Stimulated activated naive CD8-positive, alpha-beta T cell treated with anti-CD3 and anti-CD28 coated beads, Interleukin-15, Interleukin-2, amounts not matched to agents 100 ng/mL and 50 ng/mL, for 24 hours (primary cell): ENCODE results near the gene PERM1.
"Not testable (repeated sequence)": the region's sequence is repeated elsewhere in the genome, so short reads cannot be mapped to it uniquely, and the experiment has no call there.

Source experiments
- H3K27ac Mint-ChIP-seq: one replicate; pipeline ENCODE4 v1.8.0; 2021; ENCODE audit warnings: mild to moderate bottlenecking, mixed read lengths
- H3K27me3 Mint-ChIP-seq: one replicate; pipeline ENCODE4 v1.8.0; 2021; ENCODE audit warnings: mixed read lengths
- H3K36me3 Mint-ChIP-seq: one replicate; pipeline ENCODE4 v1.8.0; 2021; ENCODE audit warnings: low read depth, mixed read lengths
- H3K4me1 Mint-ChIP-seq: one replicate; pipeline ENCODE4 v1.8.0; 2021; ENCODE audit warnings: low read depth, mixed read lengths
- H3K4me3 Mint-ChIP-seq: one replicate; pipeline ENCODE4 v1.8.0; 2021; ENCODE audit warnings: mild to moderate bottlenecking, mixed read lengths
- H3K9me3 Mint-ChIP-seq: one replicate; pipeline ENCODE4 v1.8.0; 2021; ENCODE audit warnings: mixed read lengths

PERM1 gene

DNA sequence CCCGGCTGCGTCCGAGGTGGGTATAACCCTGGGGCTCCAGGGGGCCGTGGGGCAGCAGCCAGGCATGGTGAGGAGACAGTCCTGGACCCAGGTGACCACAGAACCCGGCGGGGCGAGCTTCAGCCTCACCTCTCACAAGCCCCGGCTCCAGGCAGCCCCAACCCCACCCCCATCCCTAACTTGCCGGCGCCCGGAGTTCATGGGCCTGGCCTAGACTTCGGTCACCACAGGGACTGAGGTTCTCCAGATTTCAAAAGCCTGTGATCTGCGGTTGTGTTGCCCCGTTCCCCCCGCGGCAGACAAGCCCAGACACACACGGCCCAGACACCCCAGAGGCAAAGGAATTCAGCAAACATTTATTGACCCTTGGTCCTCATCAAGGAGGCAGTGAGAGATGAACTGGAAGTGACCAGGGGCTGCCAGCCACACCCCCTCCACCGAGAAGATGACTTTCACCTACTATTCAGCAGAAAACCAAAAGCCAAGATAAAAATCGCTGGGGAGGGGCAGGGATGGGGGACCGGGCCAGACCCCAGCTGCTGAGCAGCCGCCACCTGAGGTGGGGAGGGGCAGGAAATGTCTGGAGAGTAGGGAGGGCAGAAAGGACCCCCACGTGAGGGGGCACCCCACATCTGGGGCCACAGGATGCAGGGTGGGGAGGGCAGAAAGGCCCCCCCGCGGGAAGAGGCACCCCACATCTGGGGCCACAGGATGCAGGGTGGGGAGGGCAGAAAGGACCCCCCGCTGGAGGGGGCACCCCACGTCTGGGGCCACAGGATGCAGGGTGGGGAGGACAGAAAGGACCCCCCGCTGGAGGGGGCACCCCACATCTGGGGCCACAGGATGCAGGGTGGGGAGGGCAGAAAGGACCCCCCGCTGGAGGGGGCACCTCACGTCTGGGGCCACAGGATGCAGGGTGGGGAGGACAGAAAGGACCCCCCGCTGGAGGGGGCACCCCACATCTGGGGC is 14.1 kb upstream of the PERM1 start:
- H3K4me3 Mint-ChIP-seq = no peak overlapping the region
- peaks cover 21% of the 10 kb centered on the region for H3K4me1 Mint-ChIP-seq
- H3K27ac Mint-ChIP-seq = no peak overlapping the region
- H3K27me3 Mint-ChIP-seq = peaks cover 29% of the 10 kb centered on the region
- H3K36me3 Mint-ChIP-seq = peaks cover 3% of the 10 kb centered on the region
- H3K9me3 Mint-ChIP-seq = peaks cover 5% of the 10 kb centered on the region

GRCh38 chr1:994546-994945 is 12.7 kb upstream of the PERM1 start:
- peaks cover 31% of the 10 kb centered on the region for H3K27me3 Mint-ChIP-seq
- not testable (repeated sequence) for H3K36me3 Mint-ChIP-seq, H3K4me3 Mint-ChIP-seq, H3K27ac Mint-ChIP-seq, H3K9me3 Mint-ChIP-seq
- H3K4me1 Mint-ChIP-seq = peaks cover 17% of the 10 kb centered on the region

DNA sequence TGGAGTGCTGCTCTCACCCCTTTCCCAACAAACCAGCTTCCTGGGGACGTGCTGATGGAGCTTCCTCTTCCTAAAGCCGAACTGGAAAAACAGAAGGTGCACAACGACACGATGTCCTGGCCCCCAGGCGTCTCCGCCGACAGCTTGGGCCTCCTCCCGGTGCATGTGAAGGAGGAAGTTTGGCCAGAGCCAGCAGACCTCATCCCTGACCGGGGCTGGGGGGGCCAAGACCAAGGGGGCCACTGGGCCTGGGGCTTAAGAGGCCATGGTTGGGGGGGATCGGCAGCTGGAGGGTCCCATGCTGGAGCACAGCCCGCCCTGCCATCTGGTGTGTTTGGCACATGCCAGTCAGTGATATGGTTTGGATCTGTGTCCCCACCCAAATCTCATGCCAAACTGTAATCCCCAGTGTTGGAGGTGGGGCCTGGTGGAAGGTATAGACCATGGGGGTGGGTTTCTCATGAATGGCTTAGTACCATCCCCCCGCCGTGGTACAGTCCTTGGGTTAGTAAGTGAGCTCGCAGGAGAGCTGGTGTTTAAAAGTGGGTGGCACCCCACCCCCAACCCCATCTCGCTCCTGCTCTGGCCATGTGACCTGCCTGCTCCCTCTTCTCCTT is 11.6 kb upstream of the PERM1 start:
- no peak overlapping the region for H3K4me3 Mint-ChIP-seq
- H3K36me3 Mint-ChIP-seq = peaks cover 3% of the 10 kb centered on the region

DNA sequence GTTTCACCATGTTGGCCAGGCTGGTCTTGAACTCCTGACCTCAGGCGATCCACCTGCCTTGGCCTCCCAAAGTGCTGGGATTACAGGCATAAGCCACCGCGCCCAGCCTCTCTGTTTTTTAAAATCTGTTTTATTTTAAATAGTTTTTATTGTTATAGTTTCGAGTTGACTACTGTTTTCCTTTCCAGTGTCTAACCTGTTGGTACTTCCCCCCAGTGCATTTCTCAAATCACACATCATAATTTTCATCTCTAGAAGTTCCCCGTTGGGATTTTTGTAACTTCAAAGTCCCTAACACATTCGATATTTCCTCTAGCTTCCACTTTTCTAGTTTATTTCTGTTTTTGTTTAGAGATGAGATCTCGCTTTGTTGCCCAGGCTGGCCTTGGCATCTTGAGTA is 10.5 kb upstream of the PERM1 start:
- peaks cover 5% of the 10 kb centered on the region for H3K9me3 Mint-ChIP-seq
- peaks cover 46% of the 10 kb centered on the region for H3K27me3 Mint-ChIP-seq
- H3K4me1 Mint-ChIP-seq = peaks cover 17% of the 10 kb centered on the region
- peaks cover 3% of the 10 kb centered on the region for H3K36me3 Mint-ChIP-seq
- H3K27ac Mint-ChIP-seq = peak overlapping the region; percentile 3
- no peak overlapping the region for H3K4me3 Mint-ChIP-seq

More for the DNA sequence above, 11.6 kb upstream of the PERM1 start:
- peaks cover 17% of the 10 kb centered on the region for H3K4me1 Mint-ChIP-seq
- H3K27me3 Mint-ChIP-seq = peaks cover 42% of the 10 kb centered on the region
- peaks cover 5% of the 10 kb centered on the region for H3K9me3 Mint-ChIP-seq
- H3K27ac Mint-ChIP-seq = no peak overlapping the region

DNA sequence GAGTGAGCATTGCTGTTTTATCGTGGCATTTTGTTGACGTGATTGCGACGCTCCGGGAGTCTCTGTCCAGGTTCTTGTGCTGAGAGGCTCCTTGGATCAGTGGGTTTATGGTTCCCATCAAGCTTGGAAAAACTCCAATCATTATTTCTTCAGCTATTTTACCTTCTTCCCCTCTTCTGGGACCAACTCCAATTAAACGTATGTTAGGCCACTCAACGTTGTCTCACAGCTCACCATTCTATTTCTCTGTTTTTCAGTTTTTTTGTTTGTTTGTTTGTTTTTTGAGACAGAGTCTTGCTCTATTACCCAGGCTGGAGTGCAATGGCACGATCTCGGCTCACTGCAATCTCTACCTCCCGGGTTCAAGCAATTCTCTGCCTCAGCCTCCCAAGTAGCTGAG is 10.0 kb upstream of the PERM1 start:
- peaks cover 3% of the 10 kb centered on the region for H3K36me3 Mint-ChIP-seq
- no peak overlapping the region for H3K4me3 Mint-ChIP-seq
- H3K9me3 Mint-ChIP-seq = peaks cover 5% of the 10 kb centered on the region
- no peak overlapping the region for H3K27ac Mint-ChIP-seq
- peaks cover 41% of the 10 kb centered on the region for H3K27me3 Mint-ChIP-seq
- H3K4me1 Mint-ChIP-seq = peaks cover 17% of the 10 kb centered on the region

DNA sequence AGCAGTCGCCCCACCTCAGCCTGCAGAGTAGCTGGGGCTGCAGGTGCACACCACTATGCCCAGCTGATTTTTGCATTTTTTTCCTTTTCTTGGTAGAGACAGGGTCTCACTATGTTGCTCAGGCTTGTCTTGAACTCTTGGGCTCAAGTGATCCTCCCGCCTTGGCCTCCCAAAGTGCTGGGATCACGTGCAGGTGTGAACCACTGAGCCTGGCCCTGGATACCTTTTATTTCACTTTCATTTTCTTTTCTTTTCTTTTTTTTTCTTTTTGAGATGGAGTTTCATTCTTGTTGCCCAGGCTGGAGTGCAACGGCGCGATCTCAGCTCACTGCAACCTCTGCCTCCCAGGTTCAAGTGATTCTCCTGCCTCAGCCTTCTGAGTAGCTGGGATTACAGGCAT is 9.4 kb upstream of the PERM1 start:
- H3K36me3 Mint-ChIP-seq, H3K9me3 Mint-ChIP-seq, H3K4me3 Mint-ChIP-seq, H3K27ac Mint-ChIP-seq: not testable (repeated sequence)
- Mint-ChIP-seq H3K4me1 (peaks cover 17% of the 10 kb centered on the region), H3K27me3 (peaks cover 44% of the 10 kb centered on the region)

- Mint-ChIP-seq H3K27me3 (peaks cover 44% of the 10 kb centered on the region), H3K4me1 (peaks cover 13% of the 10 kb centered on the region)
- not testable (repeated sequence) for H3K27ac Mint-ChIP-seq, H3K9me3 Mint-ChIP-seq, H3K4me3 Mint-ChIP-seq, H3K36me3 Mint-ChIP-seq
These were observed 6.2 kb upstream of the PERM1 start for GRCh38 chr1:988061-988460.

DNA sequence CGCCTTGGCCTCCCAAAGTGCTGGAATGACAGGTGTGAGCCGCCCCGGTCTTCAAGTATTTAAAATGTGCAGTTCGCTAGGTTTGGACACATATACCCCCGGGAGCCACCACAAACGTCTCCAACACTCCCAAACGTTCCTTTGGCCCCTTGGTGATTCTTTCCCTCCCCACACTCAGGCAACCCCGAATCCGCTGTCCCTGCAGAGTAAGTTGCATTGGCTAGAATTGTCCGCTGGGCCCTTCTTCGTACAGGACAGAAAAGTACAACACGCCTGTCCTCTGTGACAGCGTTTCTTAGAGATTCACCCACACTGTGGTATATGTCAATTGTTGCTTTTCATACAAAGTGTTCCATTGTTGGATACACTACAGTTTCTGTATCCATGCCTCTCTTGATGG is 3.2 kb upstream of the PERM1 start:
- Mint-ChIP-seq H3K27ac (no peak overlapping the region), H3K27me3 (peaks cover 44% of the 10 kb centered on the region), H3K4me3 (no peak overlapping the region), H3K4me1 (no peaks in the 10 kb centered on the region), H3K9me3 (no peaks in the 10 kb centered on the region), H3K36me3 (no peaks in the 10 kb centered on the region)

GRCh38 chr1:984476-984814 is 2.6 kb upstream of the PERM1 start:
- Mint-ChIP-seq H3K27ac (no peak overlapping the region), H3K36me3 (no peaks in the 10 kb centered on the region), H3K4me1 (no peaks in the 10 kb centered on the region), H3K4me3 (no peak overlapping the region), H3K27me3 (peaks cover 38% of the 10 kb centered on the region), H3K9me3 (no peaks in the 10 kb centered on the region)

GRCh38 chr1:983798-984475 is 2.0 kb upstream of the PERM1 start:
- H3K27me3 Mint-ChIP-seq = peaks cover 33% of the 10 kb centered on the region
- H3K27ac Mint-ChIP-seq = no peak overlapping the region
- no peak overlapping the region for H3K4me3 Mint-ChIP-seq
- H3K36me3 Mint-ChIP-seq = no peaks in the 10 kb centered on the region
- no peaks in the 10 kb centered on the region for H3K9me3 Mint-ChIP-seq
- no peaks in the 10 kb centered on the region for H3K4me1 Mint-ChIP-seq

GRCh38 chr1:982765-983436 is 1.0 kb upstream of the PERM1 start:
- H3K27ac Mint-ChIP-seq = peak overlapping the region; percentile 40
- peaks cover 24% of the 10 kb centered on the region for H3K27me3 Mint-ChIP-seq
- no peaks in the 10 kb centered on the region for H3K9me3 Mint-ChIP-seq
- H3K4me3 Mint-ChIP-seq = no peak overlapping the region
- no peaks in the 10 kb centered on the region for H3K4me1 Mint-ChIP-seq
- no peaks in the 10 kb centered on the region for H3K36me3 Mint-ChIP-seq

- no peaks in the 10 kb centered on the region for H3K36me3 Mint-ChIP-seq
- no peaks in the 10 kb centered on the region for H3K9me3 Mint-ChIP-seq
- H3K4me3 Mint-ChIP-seq = no peak overlapping the region
- H3K27ac Mint-ChIP-seq = no peak overlapping the region
- H3K27me3 Mint-ChIP-seq = peaks cover 22% of the 10 kb centered on the region
- no peaks in the 10 kb centered on the region for H3K4me1 Mint-ChIP-seq
These were observed 370 bp downstream of the PERM1 start for GRCh38 chr1:981491-981954.

- H3K27ac Mint-ChIP-seq = no peak overlapping the region
These were observed 1.1 kb downstream of the PERM1 start for GRCh38 chr1:980602-981395.

GRCh38 chr1:980137-980571 is 1.7 kb downstream of the PERM1 start:
- Mint-ChIP-seq H3K4me3 (no peak overlapping the region), H3K27ac (no peak overlapping the region), H3K27me3 (peaks cover 16% of the 10 kb centered on the region), H3K9me3 (no peaks in the 10 kb centered on the region), H3K4me1 (no peaks in the 10 kb centered on the region), H3K36me3 (no peaks in the 10 kb centered on the region)

More at GRCh38 chr1:980602-981395, 1.1 kb downstream of the PERM1 start:
- Mint-ChIP-seq H3K36me3 (no peaks in the 10 kb centered on the region), H3K9me3 (no peaks in the 10 kb centered on the region), H3K4me1 (no peaks in the 10 kb centered on the region), H3K4me3 (no peak overlapping the region), H3K27me3 (peaks cover 17% of the 10 kb centered on the region)
